Forelimb muscle (tissue), 1 donor: ENCODE results near the gene RENBP. TPM values are rescaled to one million over a fixed set of nuclear protein-coding genes. Genes with fewer than 3 reads are reported as not detected.

ENCODE experiments used
- DNase-seq: peaks from one replicate; pipeline ENCODE4 v3.0.0-alpha.2; 2013; ENCODE audit warnings: low read depth
- polyA plus RNA-seq: library from polyadenylated mRNA; unstranded; fragments of 120-200 nt; gene quantifications from one replicate; pipeline ENCODE4 v1.2.1, GENCODE V29; 2013; ENCODE audit not compliant: insufficient read length

The RENBP gene
- polyA plus RNA-seq, 1 donor: 3.7 TPM

DNA sequence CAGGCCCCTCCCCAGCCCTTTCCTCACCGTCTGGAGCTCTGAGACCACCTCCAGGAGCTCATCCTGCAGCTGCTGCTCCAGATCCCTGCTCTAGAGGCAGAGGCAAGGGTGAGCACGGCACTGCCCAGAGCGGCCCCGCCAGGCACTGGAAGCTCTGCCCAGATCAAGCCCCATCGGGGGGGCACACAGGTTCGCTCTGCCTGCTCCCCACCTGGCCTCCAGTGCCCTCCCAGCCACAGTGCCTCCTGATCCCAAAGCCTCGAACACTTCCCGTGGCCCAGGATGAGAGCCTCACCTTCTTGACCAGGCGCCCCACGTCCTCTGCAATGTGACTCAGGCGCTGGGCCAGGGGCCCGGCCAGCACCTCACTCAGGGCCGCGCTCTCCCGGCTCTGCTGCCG lies 23.4 kb downstream of the RENBP start:
- DNase-seq: no peak

DNA sequence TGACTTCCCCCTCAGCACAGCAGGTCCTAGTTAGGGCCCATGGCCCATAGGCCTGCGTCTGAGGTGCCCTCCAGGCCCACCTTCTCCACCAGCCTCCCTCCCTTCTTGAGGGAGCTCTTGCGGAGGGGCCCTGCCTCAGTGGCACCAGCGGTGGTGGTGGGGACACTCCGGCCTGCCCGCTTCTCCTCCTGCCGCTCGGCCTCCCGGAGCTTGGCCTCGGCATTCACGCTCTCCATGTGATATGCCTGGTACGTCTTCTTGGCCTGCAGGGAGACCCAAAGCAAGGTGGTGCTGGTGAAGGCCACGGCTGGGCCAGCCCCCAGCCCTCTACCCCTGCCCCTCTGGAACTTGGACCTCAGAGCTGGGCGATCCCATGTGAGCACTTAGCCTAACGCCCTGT lies 23.9 kb downstream of the RENBP start:
- DNase-seq: no peak

DNA sequence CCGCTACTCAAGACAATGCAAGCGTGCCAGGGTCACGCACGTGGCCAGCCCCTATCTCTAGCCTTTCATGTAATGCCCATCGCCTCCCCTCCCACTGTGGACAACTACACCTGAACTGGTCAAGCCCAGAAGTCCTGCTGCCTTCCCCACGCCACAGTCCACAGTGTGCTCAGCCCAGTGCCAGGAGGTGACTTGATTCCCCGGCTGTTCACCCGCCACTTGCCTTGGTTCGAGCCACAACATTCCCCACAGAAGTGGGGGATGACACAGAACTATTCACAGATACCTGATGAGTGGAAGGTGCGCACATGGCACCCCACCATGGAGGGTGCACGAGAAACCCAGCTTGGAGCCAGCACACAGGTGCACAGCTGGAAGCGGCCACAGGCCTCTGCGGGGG lies 25.2 kb downstream of the RENBP start:
- no peak for DNase-seq

DNA sequence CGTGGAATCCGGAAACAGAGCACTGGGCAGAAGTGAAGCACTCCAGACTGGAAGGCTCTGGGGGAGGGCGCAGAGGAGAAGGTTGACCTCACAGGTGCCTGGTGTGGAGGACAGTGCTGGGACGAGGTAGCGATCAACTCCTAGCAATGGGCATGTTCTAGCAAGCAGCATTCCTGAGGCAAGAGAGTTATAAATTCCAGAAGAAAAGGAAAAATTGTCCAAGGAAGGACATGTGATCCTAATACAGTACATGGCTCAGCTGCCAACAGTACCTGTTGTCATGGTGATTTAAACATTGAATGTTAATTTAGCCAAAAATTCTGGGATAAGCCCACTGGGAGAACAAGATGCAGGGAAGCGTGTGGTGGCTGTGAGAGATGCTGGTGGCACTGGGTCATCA lies 26.6 kb downstream of the RENBP start:
- no peak for DNase-seq

DNA sequence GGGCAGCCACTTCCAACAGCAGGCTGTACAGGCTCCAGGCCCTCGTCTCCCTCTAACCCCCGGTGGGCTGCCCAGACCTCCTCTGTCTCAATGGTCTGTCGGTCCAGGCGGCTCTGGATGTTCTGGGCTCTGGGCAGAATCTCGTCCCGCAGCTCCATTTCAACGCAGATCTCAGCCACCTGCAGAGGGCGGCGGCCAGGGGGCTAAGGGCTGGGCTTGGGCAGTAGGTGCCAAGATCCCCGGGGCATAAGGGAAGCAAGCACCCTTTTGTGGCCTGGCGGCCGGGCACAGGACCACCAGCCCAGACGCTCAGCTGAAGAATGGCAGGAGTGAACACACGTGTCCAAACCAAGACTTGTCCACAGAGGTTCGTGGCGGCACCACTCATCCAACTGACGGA lies 30.7 kb downstream of the RENBP start:
- DNase-seq: no peak

DNA sequence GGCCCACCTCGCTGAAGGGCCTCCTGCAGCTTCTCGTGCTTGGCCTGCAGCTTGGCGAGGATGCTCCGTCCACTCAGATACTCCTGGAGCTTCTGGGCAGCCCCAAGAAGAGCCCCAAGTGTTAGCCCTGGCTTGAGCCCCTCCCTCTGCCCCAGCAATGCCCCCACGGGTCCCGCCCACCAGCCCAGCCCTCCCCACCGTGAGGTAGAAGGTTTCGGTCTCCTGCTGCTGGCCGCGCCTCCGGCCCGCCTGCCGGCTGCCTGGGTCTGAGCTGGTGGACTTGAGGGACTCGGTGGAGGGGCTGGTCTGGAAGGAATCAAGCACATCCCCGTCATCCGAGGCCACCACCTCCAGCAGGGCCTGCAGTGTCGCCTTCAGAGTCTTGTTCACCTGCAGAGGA lies 31.2 kb downstream of the RENBP start:
- DNase-seq: no peak

DNA sequence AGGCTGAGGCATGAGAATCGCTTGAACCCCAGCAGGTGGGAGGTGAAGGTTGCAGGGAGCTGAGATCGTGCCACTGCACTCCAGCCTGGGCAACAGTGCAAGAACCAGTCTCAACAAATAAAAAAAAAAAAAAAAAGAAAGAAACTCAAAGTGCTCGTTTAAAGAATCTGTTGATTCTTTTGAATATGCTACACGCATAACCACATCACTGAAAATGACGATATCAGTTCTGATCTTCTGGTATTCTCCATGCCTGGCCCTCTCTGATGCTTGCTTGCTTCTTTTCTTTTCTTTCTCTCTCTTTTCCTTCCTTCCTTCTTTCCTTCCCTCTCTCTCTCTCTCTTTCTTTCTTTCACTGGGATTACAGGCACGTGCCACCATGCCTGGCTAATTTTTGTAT lies 32.6 kb downstream of the RENBP start:
- DNase-seq: no peak

DNA sequence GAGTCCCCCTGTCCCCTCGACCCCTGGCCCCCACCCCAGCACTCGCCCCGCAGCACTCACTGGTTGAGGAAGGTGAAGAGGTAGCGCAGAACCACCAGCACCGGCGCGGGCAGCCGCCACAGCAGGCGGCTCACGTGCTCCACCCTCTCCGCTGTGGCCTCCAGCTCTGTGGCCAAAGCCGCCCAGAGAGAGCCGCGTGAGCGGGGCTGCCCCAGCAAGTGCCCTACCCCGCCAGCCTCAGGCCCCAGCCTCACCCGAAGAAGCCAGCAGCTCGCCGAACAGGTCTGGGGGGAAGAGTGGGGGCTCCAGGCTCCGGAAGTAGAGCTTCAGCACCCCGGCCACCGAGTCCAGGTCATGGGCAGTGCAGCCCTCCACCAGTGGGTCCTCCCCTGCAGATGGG lies 34.0 kb downstream of the RENBP start:
- DNase-seq: no peak

DNA sequence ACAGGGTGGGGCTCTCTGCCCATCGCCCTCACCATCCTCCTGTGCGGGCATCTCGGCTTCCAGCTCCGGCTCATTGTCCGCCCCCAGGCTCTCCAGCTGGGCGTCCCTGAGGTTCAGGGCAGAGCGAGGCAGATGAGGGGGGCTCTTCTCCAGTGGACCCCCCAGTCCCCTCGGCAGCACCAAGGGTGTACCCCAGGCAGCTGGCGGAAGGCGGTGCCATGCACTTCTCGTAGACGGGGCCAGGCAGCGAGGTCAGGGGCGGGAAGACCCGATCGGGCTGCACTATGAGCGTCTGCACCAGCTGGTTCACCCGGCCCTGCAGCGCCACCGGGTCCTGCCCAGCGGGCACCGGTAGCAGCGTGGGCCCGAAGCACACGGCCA lies 34.5 kb downstream of the RENBP start:
- DNase-seq: no peak

DNA sequence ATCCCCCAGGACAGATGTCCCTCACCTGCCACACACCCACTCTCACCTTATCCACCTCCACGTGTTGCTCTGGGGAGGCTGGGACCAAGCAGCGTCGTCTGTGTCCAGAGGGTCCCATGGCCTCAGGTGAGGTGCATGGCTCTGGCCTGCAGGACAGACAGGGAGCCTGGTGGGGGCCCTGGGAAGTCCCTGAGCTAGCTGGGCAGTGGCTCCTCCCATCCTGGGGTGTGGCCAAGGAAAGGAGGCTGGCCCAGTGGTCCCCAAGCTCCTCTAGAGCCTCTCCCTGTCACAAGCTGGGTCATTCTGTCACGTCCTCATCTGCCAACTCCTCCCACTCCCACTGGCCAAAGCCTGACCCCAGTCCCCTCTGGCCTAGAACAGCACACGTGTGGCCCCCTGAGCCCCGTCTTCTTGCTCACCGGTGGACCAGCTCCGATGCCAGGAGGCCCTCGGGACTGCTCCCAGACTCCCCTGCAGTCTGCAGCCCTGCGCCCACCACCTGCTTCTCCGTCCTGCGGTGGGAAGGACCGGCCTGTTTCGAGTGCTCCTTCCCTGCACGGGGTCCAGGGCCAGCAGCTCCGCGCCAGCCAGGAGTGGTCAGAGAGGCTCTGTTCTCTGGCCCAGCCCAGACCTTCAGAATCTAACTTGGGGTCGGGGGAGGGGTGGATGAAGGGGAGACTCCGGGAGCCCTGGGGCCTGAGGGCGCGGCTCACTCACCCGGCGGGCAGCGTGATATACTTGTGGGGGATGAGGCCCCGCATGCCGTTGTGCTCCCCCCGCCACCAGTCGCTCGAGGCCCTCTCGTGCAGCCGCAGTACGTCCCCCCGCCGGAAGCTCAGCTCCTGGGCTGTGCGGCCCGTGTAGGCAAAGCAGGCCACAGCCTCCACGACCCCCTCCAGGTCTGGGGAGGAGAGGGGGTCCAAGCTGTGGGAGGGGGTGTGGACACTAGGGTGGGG lies 35.1 kb downstream of the RENBP start:
- DNase-seq: no peak

DNA sequence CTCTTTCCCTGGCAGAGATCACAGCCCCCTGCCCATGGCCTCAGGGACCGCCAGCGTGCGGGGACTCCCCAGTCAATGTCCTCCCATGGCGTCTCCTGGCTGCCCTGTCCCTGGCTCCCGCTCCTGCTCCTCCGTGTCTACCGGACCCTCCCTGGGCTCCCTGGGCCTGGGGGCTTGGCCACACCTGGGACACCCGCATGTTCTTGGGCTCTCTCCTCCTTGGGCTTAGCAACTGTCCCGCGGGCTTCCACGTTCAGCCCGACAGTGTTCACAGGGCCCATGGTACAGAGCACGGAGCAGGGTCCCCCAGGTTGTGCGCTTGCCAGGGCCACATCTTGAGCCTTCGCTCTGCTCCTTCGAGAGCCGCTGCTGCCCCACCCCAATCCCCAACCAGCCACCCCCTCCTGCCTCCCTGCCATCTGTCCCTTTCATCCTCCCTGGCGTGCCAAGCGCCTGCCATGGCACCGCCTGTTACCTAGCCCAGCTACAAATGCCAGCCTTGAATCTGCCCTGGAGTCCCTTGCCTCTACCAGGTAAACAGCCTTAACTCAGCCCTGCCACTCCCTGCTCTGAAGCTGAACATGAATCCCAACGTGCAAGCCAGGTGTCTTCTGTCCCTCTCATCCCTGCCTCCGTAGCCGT lies 36.1 kb downstream of the RENBP start:
- no peak for DNase-seq

DNA sequence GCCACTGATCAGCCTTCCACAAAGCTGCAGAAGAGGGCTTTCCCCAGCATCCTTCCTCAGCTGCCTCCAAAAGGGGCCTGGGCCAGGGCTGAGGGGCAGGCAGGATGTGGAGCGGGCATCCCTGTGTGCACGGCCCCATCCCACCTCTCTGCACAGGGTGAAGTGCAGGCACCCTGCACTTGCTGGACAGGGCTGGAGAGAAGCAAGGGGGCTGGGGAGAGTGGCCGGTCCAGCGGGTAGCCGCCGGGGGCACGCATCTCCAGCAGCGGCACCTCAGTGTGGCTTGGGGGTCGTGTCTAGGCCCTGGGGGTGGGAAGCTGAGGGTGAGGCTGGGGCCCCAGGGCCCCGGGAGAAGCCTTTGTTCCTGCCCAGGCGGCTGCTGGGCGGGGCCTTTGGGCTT lies 37.0 kb downstream of the RENBP start:
- no peak for DNase-seq

DNA sequence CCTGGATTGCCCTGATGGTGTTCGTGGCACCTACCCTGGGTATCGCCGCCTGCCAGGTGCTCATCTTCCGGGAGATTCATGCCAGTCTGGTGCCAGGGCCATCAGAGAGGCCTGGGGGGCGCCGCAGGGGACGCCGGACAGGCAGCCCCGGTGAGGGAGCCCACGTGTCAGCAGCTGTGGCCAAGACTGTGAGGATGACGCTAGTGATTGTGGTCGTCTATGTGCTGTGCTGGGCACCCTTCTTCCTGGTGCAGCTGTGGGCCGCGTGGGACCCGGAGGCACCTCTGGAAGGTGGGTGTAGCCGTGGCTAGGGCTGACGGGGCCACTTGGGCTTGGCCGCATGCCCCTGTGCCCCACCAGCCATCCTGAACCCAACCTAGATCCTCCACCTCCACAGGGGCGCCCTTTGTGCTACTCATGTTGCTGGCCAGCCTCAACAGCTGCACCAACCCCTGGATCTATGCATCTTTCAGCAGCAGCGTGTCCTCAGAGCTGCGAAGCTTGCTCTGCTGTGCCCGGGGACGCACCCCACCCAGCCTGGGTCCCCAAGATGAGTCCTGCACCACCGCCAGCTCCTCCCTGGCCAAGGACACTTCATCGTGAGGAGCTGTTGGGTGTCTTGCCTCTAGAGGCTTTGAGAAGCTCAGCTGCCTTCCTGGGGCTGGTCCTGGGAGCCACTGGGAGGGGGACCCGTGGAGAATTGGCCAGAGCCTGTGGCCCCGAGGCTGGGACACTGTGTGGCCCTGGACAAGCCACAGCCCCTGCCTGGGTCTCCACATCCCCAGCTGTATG lies 38.1 kb downstream of the RENBP start:
- DNase-seq: no peak

DNA sequence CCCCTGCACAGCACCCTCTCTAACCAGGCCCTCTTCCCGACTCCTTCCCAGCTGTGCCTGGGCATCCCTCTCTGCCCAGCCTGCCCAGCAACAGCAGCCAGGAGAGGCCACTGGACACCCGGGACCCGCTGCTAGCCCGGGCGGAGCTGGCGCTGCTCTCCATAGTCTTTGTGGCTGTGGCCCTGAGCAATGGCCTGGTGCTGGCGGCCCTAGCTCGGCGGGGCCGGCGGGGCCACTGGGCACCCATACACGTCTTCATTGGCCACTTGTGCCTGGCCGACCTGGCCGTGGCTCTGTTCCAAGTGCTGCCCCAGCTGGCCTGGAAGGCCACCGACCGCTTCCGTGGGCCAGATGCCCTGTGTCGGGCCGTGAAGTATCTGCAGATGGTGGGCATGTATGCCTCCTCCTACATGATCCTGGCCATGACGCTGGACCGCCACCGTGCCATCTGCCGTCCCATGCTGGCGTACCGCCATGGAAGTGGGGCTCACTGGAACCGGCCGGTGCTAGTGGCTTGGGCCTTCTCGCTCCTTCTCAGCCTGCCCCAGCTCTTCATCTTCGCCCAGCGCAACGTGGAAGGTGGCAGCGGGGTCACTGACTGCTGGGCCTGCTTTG lies 38.9 kb downstream of the RENBP start:
- no peak for DNase-seq

DNA sequence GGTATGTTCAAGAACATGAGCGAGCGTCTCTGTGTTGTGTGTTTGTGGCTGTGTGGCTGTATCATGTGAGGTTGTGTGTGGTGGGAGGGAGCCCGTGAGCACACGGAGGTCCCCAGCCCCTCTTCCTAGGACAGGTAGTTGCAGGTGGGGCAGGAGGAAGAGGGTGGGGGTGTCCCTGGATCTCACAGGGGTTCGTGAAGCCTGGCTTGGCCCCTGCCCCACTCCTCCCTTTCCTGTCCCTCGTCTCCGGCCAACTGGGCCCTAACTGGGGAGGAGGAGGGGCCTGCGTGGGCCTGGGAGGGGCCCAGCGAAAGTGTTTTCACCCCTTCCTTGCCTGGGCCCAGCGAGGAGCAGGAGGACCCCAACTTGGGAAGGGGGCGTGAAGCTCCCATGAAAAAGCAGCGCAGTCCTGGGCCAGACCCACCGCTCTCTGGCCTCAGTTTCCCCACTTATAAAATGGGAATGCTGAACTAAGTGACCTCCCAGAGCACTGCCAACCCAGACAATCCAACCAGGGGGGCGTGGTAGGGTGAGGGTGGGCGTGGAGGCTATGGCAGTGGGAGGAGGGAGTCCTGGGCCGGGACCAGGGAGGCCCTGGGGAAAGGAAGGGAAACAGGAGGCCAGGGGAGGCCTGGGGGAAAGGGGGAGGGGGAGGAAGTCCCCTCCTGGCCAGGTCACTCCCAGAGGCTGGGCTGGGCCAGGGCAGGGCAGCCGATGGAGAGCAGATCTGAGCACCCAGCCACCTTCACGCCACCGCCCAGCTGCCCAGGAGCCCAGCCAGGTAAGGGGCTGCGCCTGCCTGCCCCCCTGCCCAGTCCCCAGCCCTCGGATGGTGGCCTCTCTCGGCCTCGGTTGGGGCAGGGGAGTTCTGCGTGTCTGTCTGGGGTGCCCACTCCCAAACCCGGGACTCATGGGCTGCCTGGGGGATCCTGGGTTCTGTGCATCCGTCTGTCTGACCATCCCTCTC lies 40.2 kb downstream of the RENBP start, which contains the start of gene AVPR2:
Gene AVPR2, plus strand, starts transcription at position 683 of the 967 bp plus-strand sequence. CDS start 473 bp downstream, outside the sequence.
- no peak for DNase-seq

DNA sequence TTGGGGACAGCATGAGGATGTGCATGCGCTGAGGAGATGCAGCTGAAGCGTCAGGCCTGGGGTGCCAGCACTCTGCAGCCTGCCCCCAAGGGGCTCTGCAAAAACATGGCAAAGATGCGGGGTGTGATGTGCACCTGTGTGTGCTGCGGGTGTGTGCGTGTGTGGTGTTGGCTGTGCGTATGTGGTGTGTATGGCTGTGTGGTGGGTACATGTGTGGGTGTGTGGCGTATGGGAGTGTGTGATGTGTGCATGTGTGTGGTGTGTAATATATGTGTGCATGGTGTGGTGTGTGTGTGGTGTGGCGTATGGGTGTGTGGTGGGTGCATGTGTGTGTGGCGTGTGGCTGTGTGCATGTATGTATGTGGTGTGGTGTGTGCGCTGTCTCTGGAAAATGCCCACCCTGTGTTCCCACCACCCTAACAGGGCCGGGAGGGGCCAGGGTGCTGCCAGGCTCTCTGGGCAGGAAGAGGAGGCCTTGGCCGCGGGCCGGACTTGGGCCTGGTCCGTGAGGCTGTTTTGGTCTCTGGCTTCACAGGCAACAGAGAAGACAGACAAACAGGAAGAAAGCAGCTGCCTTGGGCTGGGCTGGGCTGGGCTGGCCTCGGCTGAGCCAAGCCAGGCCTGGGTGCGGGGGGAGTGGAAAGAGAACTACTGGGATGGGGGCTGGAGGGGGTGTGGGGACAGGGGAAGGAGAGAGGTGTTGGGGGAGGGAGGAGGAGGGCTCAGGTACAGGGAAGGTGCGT lies 41.0 kb downstream of the RENBP start:
- DNase-seq: no peak

DNA sequence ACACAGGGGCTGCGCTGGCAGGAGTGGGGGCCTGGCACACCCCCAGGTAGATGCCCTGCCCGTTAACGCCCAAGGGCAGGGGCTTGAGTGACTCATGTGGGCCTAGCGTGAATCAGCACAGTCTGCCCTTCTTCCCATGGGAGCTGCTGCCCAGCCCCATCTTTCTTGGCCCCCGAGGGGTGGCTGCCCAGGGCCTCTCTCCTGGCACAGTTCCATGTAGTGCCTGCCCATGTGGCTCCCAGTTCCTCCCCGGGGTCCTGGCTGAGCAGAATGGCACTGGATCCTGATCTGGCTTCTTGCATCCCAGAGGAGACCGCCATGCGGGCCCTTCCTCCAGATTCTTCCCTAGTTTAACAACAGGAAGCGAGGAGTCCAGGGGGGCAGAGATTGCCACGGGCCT lies 42.1 kb downstream of the RENBP start:
- no peak for DNase-seq

DNA sequence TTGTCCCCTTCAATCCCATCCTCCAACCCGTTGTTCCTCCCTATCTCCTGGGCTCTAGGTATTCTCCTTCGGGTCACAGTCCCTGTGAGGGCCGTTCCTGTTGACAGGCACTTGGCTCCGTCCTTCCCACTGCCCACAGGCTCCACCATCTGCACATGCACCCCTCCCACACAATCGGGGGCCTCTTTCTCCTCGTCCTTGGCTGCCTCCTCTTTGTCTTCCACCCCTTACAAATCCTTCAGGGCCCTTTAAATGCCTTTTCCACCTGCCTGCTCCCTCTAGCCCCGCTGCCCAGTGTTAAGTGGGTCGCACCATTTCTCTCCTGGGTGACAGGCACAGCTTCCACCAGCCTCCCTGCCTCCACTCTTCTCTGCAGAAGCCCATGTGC lies 42.7 kb downstream of the RENBP start:
- DNase-seq: no peak

DNA sequence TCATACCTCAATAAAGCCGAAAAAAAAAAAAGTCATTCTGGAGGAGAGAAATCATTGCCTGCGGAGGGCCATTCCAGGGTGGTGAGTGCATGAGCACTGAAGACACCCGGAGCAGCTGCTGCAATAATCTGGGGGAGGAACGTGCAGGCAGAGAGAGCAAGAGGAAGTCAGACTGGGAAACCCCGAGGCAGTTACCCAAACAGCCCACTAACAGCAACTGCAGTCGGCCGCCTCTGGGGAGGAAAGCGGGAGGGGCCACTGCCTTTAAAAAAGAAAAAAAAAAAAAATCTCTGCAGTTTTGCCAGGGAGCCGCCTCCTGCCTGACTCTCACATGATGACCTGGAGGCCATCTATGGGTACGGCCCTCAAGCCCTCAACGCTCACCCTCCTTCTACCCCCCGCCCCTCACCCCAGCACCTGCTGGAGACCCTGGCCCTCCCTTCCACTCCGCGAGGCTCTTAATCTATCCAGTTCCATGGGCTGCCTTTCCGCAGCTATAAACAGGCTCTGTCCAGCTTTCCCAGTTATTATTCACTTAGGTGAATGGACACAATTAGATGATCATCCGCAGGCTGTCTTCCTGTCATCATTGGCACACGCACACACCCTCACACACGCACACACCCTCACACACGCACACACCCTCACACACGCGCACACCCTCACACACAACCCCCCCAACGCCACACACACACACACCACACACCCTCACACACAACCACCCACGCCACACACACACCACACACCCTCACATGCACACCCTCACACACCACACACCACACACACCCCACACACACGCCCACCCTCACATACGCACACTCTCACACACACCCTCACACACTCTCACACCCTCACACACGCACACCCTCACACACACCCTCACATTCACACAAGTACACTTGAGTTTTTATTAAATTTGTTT lies 43.4 kb downstream of the RENBP start:
- DNase-seq: peak; percentile 44
